ENCODE results near the gene MNAT1. TPM values are rescaled to one million over a fixed set of nuclear protein-coding genes. Genes with fewer than 3 reads are reported as not detected.

MNAT1 gene
- total and polyA plus RNA-seq, 2 experiments from 2014 or later: 51.6 to 85.0 TPM

DNA sequence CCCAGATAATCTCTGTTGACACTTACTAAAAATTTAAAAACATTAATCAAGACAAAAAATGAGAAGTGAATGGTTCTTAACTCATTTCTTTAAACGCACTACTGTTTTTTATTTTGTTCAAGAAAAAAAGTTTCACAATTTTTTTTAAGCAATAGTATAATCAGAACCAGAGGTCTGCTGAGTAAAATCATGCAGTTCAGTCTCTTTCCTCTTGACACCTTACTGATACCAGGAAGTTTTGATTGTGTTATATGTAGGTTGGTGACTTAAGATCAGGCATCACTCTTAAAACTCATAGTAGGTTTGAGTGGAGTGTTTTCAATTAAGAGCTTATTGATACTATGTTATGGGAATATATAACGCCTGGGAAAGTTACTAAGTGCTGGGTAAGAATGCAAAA lies 125.0 kb downstream of the MNAT1 start (continued):
- TF ChIP-seq, protein P1, sequence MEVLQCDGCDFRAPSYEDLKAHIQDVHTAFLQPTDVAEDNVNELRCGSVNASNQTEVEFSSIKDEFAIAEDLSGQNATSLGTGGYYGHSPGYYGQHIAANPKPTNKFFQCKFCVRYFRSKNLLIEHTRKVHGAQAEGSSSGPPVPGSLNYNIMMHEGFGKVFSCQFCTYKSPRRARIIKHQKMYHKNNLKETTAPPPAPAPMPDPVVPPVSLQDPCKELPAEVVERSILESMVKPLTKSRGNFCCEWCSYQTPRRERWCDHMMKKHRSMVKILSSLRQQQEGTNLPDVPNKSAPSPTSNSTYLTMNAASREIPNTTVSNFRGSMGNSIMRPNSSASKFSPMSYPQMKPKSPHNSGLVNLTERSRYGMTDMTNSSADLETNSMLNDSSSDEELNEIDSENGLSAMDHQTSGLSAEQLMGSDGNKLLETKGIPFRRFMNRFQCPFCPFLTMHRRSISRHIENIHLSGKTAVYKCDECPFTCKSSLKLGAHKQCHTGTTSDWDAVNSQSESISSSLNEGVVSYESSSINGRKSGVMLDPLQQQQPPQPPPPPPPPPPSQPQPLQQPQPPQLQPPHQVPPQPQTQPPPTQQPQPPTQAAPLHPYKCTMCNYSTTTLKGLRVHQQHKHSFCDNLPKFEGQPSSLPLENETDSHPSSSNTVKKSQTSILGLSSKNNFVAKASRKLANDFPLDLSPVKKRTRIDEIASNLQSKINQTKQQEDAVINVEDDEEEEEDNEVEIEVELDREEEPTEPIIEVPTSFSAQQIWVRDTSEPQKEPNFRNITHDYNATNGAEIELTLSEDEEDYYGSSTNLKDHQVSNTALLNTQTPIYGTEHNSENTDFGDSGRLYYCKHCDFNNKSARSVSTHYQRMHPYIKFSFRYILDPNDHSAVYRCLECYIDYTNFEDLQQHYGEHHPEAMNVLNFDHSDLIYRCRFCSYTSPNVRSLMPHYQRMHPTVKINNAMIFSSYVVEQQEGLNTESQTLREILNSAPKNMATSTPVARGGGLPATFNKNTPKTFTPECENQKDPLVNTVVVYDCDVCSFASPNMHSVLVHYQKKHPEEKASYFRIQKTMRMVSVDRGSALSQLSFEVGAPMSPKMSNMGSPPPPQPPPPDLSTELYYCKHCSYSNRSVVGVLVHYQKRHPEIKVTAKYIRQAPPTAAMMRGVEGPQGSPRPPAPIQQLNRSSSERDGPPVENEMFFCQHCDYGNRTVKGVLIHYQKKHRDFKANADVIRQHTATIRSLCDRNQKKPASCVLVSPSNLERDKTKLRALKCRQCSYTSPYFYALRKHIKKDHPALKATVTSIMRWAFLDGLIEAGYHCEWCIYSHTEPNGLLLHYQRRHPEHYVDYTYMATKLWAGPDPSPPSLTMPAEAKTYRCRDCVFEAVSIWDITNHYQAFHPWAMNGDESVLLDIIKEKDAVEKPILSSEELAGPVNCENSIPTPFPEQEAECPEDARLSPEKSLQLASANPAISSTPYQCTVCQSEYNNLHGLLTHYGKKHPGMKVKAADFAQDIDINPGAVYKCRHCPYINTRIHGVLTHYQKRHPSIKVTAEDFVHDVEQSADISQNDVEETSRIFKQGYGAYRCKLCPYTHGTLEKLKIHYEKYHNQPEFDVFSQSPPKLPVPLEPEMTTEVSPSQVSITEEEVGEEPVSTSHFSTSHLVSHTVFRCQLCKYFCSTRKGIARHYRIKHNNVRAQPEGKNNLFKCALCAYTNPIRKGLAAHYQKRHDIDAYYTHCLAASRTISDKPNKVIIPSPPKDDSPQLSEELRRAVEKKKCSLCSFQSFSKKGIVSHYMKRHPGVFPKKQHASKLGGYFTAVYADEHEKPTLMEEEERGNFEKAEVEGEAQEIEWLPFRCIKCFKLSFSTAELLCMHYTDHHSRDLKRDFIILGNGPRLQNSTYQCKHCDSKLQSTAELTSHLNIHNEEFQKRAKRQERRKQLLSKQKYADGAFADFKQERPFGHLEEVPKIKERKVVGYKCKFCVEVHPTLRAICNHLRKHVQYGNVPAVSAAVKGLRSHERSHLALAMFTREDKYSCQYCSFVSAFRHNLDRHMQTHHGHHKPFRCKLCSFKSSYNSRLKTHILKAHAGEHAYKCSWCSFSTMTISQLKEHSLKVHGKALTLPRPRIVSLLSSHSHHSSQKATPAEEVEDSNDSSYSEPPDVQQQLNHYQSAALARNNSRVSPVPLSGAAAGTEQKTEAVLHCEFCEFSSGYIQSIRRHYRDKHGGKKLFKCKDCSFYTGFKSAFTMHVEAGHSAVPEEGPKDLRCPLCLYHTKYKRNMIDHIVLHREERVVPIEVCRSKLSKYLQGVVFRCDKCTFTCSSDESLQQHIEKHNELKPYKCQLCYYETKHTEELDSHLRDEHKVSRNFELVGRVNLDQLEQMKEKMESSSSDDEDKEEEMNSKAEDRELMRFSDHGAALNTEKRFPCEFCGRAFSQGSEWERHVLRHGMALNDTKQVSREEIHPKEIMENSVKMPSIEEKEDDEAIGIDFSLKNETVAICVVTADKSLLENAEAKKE (CRISPR knock-in tag; IDR thresholded peaks at IDR 0.05): no peak
- TF ChIP-seq NANOG (IDR thresholded peaks at IDR 0.05; ENCODE audit: borderline replicate concordance): no peak
- no peak for TF ChIP-seq JUNB (IDR thresholded peaks at IDR 0.05; ENCODE audit: unreplicated experiment)
- no peak for TF ChIP-seq ZNF114 (CRISPR knock-in tag; IDR thresholded peaks at IDR 0.05)
- TF ChIP-seq CREB1 (CRISPR knock-in tag; IDR thresholded peaks at IDR 0.05; ENCODE audit: low read depth): no peak
- no peak for TF ChIP-seq ZNF331 (CRISPR knock-in tag; IDR thresholded peaks at IDR 0.05; ENCODE audit: low read depth)

DNA sequence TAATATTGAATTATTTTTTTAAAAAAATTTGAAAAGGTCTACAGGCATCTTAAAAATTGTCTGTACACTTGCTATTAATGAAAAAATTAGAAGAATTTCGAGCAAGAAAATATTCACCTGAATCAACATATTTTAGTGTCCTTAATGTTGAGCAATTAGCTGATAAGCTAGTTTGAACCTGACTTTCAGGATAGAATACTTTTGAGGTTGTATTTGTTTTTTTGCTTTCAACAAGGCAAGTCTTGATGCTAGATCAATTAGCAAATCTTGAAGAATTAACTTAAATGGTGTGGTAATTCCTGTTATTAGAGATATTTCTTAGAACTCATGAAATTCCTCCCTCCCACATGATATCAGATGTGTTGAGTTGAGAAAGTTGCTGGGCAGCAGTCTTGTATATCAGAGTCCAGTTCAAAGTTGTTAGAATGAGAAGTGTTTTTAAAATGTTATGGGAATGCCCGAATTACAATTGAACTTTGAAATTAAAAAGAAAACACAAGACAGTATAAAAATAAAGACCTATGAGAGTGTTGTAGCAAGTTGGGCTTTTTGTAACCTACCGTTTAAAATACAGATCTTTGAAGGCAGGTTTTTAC lies 127.1 kb downstream of the MNAT1 start:
- Histone ChIP-seq H4K20me1 (replicated peaks; ENCODE audit: insufficient read depth) (no peaks in the 10 kb centered on the region), H3K79me2 (replicated peaks; ENCODE audit: insufficient read depth) (no peaks in the 10 kb centered on the region), H3K36me3 (ENCODE audit: insufficient read depth) (no peaks in the 10 kb centered on the region), H3K4me1 (ENCODE audit: insufficient read depth) (no peaks in the 10 kb centered on the region), H3K9me2 (ENCODE audit: insufficient read depth) (no peaks in the 10 kb centered on the region), H2AFZ (no peak overlapping the region), H3F3A (replicated peaks; ENCODE audit: low read depth) (no peaks in the 10 kb centered on the region), H3K27me3 (ENCODE audit: insufficient read depth) (no peaks in the 10 kb centered on the region), H3K27ac (ENCODE audit: low read depth) (no peak overlapping the region), H3K4me2 (no peak overlapping the region), H3K4me3 (no peak overlapping the region)
- no peak overlapping the region for H3K27ac Mint-ChIP-seq
- H3K36me3 Mint-ChIP-seq (ENCODE audit: low read depth): peaks cover 15% of the 10 kb centered on the region
- ATAC-seq: no peak
- no peaks in the 10 kb centered on the region for H3K27me3 Mint-ChIP-seq (ENCODE audit: insufficient read depth, low read depth, poor library complexity)
- H3K9me3 Mint-ChIP-seq: peaks cover 2% of the 10 kb centered on the region; the same call in 2 of the 3 replicates
- peaks cover 2% of the 10 kb centered on the region; the same call in 1 of the 3 replicates for H3K4me1 Mint-ChIP-seq
- H3K4me3 Mint-ChIP-seq: no peak overlapping the region
- DNase-seq (ENCODE audit: low spot score): no peak
- TF ChIP-seq NANOG (IDR thresholded peaks at IDR 0.05; ENCODE audit: borderline replicate concordance) (no peak), ZNF114 (CRISPR knock-in tag; IDR thresholded peaks at IDR 0.05) (no peak), JUNB (IDR thresholded peaks at IDR 0.05; ENCODE audit: unreplicated experiment) (no peak)
- TF ChIP-seq, protein P2, sequence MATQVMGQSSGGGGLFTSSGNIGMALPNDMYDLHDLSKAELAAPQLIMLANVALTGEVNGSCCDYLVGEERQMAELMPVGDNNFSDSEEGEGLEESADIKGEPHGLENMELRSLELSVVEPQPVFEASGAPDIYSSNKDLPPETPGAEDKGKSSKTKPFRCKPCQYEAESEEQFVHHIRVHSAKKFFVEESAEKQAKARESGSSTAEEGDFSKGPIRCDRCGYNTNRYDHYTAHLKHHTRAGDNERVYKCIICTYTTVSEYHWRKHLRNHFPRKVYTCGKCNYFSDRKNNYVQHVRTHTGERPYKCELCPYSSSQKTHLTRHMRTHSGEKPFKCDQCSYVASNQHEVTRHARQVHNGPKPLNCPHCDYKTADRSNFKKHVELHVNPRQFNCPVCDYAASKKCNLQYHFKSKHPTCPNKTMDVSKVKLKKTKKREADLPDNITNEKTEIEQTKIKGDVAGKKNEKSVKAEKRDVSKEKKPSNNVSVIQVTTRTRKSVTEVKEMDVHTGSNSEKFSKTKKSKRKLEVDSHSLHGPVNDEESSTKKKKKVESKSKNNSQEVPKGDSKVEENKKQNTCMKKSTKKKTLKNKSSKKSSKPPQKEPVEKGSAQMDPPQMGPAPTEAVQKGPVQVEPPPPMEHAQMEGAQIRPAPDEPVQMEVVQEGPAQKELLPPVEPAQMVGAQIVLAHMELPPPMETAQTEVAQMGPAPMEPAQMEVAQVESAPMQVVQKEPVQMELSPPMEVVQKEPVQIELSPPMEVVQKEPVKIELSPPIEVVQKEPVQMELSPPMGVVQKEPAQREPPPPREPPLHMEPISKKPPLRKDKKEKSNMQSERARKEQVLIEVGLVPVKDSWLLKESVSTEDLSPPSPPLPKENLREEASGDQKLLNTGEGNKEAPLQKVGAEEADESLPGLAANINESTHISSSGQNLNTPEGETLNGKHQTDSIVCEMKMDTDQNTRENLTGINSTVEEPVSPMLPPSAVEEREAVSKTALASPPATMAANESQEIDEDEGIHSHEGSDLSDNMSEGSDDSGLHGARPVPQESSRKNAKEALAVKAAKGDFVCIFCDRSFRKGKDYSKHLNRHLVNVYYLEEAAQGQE (IDR thresholded peaks at IDR 0.05; ENCODE audit: unreplicated experiment): no peak
